CD4-positive, alpha-beta T cell (primary cell): ENCODE measurements around the gene SHANK3. TPM values are rescaled to one million over a fixed set of nuclear protein-coding genes. Genes with fewer than 3 reads are reported as not detected.
A peak's percentile ranks its signal among the peaks of the same experiment; 100 is the strongest.

Experiments
- ATAC-seq: fragments of 200-7000 bp; cut with Tn5 transposase; one replicate; pipeline ENCODE4 v1.10.0; 2022; ENCODE audit warnings: mild to moderate bottlenecking; ENCODE audit not compliant: poor library complexity
- CTCF ChIA-PET: fragments of 350-600 bp; sonication (Branson Sonifier 250); formaldehyde crosslinking; loops from one replicate; lab custom pipeline; 2021; ENCODE audit warnings: antibody characterized with exemption, inconsistent platforms; lab: Charles Lee
- POLR2A ChIA-PET: fragments of 350-600 bp; sonication (Branson Sonifier 250); formaldehyde crosslinking; loops from one replicate; lab custom pipeline; 2021; ENCODE audit warnings: antibody characterized with exemption, inconsistent platforms; lab: Charles Lee
- DNase-seq, 14 experiments: peaks; one replicate each; pipeline ENCODE4 v3.0.0-alpha.2; 2013 to 2020; ENCODE audit warnings: mixed read lengths in 2 of 14
- H3K27ac ChIP-seq, 2 donors: one replicate each; pipeline versions ENCODE4 v1.5.1 to v1.7.0; 2013; ENCODE audit warnings: low read length in 2 of 2, low read depth in 1 of 2, mild to moderate bottlenecking in 1 of 2
- H3K27me3 ChIP-seq, 2 experiments: 1 replicate in 1 of 2; 2 replicates in 1 of 2; pipeline versions ENCODE4 v1.6.1 to v1.7.0; 2013; ENCODE audit warnings: low read length in 2 of 2, control low read depth in 1 of 2, mild to moderate bottlenecking in 1 of 2, moderate library complexity in 1 of 2; ENCODE audit not compliant: insufficient read depth in 2 of 2, control insufficient read depth in 1 of 2
- H3K36me3 ChIP-seq: one replicate; pipeline ENCODE4 v1.6.1; 2013; ENCODE audit warnings: low read length, control low read depth; ENCODE audit not compliant: insufficient read depth
- H3K4me1 ChIP-seq: one replicate; pipeline ENCODE4 v1.6.1; 2013; ENCODE audit warnings: low read length, control low read depth; ENCODE audit not compliant: insufficient read depth
- H3K4me3 ChIP-seq: one replicate; pipeline ENCODE4 v1.5.1; 2013; ENCODE audit warnings: mild to moderate bottlenecking, low read length, moderate library complexity
- H3K9me3 ChIP-seq, 2 experiments: 1 replicate in 1 of 2; 2 replicates in 1 of 2; pipeline versions ENCODE4 v1.6.1 to v1.7.0; 2013; ENCODE audit warnings: low read length in 2 of 2, mild to moderate bottlenecking in 2 of 2, control low read depth in 1 of 2, moderate library complexity in 1 of 2; ENCODE audit not compliant: control insufficient read depth in 1 of 2, insufficient read depth in 1 of 2
- H3K27ac Mint-ChIP-seq: one replicate; pipeline ENCODE4 v1.8.0; 2020; ENCODE audit warnings: mixed read lengths
- H3K27me3 Mint-ChIP-seq: one replicate; pipeline ENCODE4 v1.8.0; 2021; ENCODE audit warnings: mixed read lengths
- H3K36me3 Mint-ChIP-seq: one replicate; pipeline ENCODE4 v1.8.0; 2021; ENCODE audit warnings: low read depth, mixed read lengths
- H3K4me1 Mint-ChIP-seq: one replicate; pipeline ENCODE4 v1.8.0; 2021; ENCODE audit warnings: low read depth, mixed read lengths
- H3K4me3 Mint-ChIP-seq: one replicate; pipeline ENCODE4 v1.8.0; 2020; ENCODE audit warnings: mild to moderate bottlenecking, mixed read lengths
- H3K9me3 Mint-ChIP-seq: one replicate; pipeline ENCODE4 v1.8.0; 2020; ENCODE audit warnings: mixed read lengths
- intact Hi-C, 2 experiments: fragments of 100-400 bp; cut with DNase I in 1 of 2; cut with micrococcal nuclease in 1 of 2; formaldehyde crosslinking; loops; one replicate each; pipeline versions ENCODE4 v1.15.1 to v1.9.0; 2023 to 2025; cut with DNase I, micrococcal nuclease
- total RNA-seq, 174 experiments: library from RNA in 2 of 174; stranded (reverse) in 2 of 174; gene quantifications; one replicate each; pipeline ENCODE4 v1.2.3 and lab custom pipeline; 2021 to 2026
- TF ChIP-seq, protein P1 (sequence below): fragments of 200-600 bp; IDR thresholded peaks from one replicate; pipeline ENCODE4 v1.8.0; 2022; ENCODE audit warnings: antibody characterized with exemption, mild to moderate bottlenecking

The SHANK3 gene
- total RNA-seq, 2 experiments from 2014 or later: not detected

- TF ChIP-seq, protein P1, sequence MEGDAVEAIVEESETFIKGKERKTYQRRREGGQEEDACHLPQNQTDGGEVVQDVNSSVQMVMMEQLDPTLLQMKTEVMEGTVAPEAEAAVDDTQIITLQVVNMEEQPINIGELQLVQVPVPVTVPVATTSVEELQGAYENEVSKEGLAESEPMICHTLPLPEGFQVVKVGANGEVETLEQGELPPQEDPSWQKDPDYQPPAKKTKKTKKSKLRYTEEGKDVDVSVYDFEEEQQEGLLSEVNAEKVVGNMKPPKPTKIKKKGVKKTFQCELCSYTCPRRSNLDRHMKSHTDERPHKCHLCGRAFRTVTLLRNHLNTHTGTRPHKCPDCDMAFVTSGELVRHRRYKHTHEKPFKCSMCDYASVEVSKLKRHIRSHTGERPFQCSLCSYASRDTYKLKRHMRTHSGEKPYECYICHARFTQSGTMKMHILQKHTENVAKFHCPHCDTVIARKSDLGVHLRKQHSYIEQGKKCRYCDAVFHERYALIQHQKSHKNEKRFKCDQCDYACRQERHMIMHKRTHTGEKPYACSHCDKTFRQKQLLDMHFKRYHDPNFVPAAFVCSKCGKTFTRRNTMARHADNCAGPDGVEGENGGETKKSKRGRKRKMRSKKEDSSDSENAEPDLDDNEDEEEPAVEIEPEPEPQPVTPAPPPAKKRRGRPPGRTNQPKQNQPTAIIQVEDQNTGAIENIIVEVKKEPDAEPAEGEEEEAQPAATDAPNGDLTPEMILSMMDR: no peak
- no peaks in the 10 kb centered on the region for H3K36me3 Mint-ChIP-seq
- H3K4me3 Mint-ChIP-seq: no peak overlapping the region
- intact Hi-C loops: no loop called here
- Histone ChIP-seq H3K9me3 (peaks cover 0 to 12% of the 10 kb centered on the region in 2 experiments), H3K27me3 (no peaks in the 10 kb centered on the region), H3K36me3 (no peaks in the 10 kb centered on the region), H3K4me1 (no peaks in the 10 kb centered on the region), H3K4me3 (no peak overlapping the region), H3K27ac (no peak overlapping the region)
- peaks cover 6% of the 10 kb centered on the region for H3K9me3 Mint-ChIP-seq
- no peak overlapping the region for H3K27ac Mint-ChIP-seq
- ChIA-PET POLR2A (no interaction called here), CTCF (no interaction called here)
- H3K4me1 Mint-ChIP-seq: no peaks in the 10 kb centered on the region
- DNase-seq (no peak), ATAC-seq (no peak)
- H3K27me3 Mint-ChIP-seq: peaks cover 6% of the 10 kb centered on the region
These were observed 23.7 kb downstream of the SHANK3 start for GRCh38 chr22:50696251-50696798.

DNA sequence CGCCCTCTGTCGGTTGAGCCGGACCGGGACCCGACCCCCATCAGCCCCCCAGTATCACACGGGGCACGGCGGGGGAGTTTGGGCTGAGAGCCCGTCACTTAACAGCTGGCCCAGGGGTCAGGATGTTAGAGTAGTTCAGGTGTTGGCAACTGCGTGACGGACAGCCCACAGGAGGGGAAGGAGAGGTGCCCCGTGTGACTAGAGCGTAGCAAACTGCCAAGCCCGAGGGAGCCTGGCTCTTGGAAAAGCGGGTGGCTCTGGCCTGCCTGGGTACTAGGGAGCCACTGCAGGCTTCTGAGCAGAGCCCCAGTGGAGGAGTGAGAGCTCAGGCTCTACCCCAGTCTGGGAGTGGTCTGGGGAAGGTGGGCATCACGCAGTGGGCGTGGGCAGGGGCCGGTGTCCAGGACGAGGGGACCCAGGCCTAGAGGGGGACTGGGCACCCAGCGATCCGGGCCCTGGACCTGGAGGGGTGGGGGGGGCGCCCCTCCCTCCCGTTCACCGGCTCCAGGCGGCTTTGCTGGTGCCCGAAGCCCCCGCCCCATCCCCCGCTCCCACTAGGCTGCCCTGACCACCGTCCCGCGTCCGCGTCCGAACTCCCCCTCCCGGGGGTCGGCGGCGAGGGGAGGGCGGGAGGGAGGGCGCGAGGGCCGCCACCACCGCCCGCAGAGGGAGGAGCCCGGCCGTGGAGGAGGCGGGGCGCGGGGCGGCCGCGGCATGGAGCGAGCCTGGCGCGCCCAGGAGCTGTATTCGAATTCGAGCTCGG, 24.4 kb downstream of the SHANK3 start:
- Mint-ChIP-seq H3K4me3 (no peak overlapping the region), H3K9me3 (peaks cover 2% of the 10 kb centered on the region), H3K4me1 (peaks cover 3% of the 10 kb centered on the region), H3K27ac (no peak overlapping the region), H3K36me3 (no peaks in the 10 kb centered on the region), H3K27me3 (no peaks in the 10 kb centered on the region)
- ChIA-PET CTCF (no interaction called here), POLR2A (no interaction called here)
- peaks cover under 1% of the 10 kb centered on the region for H3K4me1 ChIP-seq
- intact Hi-C loops: no loop called here
- no peak for DNase-seq
- H3K9me3 ChIP-seq: peaks cover 0 to 12% of the 10 kb centered on the region in 2 experiments
- no peak overlapping the region for H3K27ac ChIP-seq
- ATAC-seq: no peak
- no peaks in the 10 kb centered on the region for H3K36me3 ChIP-seq
- TF ChIP-seq, protein P1: no peak
- no peaks in the 10 kb centered on the region for H3K27me3 ChIP-seq
- H3K4me3 ChIP-seq: no peak overlapping the region

DNA sequence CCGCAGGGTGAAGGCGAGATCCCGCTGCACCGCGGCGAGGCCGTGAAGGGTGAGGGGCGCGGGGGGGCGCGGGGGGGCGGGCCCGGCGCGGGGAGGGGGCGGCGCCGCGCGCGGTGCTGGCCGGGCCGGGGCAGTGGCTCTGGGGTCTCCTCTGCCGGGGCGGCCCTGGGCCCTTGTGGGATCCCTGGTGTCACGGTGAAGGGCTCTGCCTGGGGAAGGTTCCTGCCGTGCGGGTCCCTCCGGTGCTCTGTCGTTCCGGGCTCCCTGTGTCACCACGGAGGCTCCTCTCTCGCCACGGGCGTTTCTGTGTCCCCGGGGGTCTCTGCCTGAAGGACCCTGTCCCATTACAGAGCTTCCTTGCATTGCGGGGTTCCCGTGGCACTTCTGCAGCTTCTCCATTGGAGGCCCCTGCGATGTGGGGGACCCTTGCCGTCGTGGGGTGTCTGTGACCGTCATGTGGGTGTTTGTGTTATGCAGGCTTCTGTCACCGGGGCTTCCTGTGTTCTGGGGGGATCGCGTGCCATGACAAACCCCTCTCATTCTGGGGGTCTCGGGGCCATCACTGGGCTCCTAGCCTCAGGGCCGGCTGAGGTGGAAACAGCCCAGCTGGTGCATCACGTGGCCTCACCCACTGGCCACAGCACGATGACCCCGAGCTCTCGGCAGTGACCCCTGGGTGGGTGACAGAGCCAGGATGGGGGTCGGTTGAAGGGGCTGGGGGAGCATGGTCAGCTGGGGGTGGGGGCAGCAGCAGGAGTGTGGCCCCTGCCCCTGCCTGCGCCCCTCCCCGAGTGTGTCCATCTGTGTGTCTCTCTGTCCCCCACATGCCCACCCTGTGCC, 25.3 kb downstream of the SHANK3 start:
- Mint-ChIP-seq H3K4me1 (peaks cover 12% of the 10 kb centered on the region), H3K4me3 (no peak overlapping the region), H3K9me3 (no peaks in the 10 kb centered on the region), H3K27ac (no peak overlapping the region), H3K27me3 (no peaks in the 10 kb centered on the region), H3K36me3 (no peaks in the 10 kb centered on the region)
- peaks cover 0 to 4% of the 10 kb centered on the region in 2 experiments for H3K9me3 ChIP-seq
- DNase-seq (peak in 1 of 14 experiments; percentile 3), ATAC-seq (no peak)
- no peaks in the 10 kb centered on the region for H3K27me3 ChIP-seq
- POLR2A ChIA-PET: no interaction called here
- H3K4me1 ChIP-seq: peaks cover 9% of the 10 kb centered on the region
- CTCF ChIA-PET: no interaction called here
- TF ChIP-seq, protein P1: no peak
- H3K36me3 ChIP-seq: no peaks in the 10 kb centered on the region
- no peak overlapping the region for H3K27ac ChIP-seq
- intact Hi-C loops: no loop called here
- H3K4me3 ChIP-seq: no peak overlapping the region
